D721Med (cell line): ENCODE measurements around the gene CCDC88C.

Experiments used
- DNase-seq: peaks from one replicate; pipeline ENCODE4 v3.0.0; 2011; ENCODE audit warnings: low spot score; ENCODE audit not compliant: insufficient read length
- FAIRE-seq: peaks from 2 replicates; lab custom pipeline; 2011; peaks lifted over from hg19 to GRCh38; lab: Jason Lieb, UNC
- CTCF ChIP-seq: IDR thresholded peaks from 2 replicates; pipeline ENCODE4 v1.5.1; 2012; ENCODE audit warnings: mild to moderate bottlenecking, control low read depth; ENCODE audit not compliant: insufficient read depth; ENCODE audit errors: missing control alignments

Gene CCDC88C

DNA sequence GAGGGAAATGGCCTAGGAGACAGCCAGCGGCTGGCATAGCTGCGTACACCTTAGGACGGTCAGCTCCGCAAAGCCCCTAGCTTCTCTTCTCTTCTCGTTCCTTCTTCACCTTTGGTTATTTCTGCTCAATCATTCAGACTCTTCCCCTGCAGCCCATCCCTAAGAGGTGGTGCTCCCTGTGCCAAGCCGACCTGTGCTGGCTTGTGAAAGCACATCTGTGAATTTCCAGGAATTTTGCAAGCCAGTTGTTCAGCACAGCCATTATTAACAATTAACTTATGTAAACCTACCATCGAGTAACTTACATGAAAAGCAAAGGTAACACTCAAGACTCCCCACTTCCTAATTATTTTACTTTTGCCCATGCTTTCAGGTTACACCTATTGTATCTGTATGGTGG lies 152.2 kb downstream of the CCDC88C start:
- TF ChIP-seq CTCF, result no peak
- DNase-seq, result no peak
- no peak for FAIRE-seq

DNA sequence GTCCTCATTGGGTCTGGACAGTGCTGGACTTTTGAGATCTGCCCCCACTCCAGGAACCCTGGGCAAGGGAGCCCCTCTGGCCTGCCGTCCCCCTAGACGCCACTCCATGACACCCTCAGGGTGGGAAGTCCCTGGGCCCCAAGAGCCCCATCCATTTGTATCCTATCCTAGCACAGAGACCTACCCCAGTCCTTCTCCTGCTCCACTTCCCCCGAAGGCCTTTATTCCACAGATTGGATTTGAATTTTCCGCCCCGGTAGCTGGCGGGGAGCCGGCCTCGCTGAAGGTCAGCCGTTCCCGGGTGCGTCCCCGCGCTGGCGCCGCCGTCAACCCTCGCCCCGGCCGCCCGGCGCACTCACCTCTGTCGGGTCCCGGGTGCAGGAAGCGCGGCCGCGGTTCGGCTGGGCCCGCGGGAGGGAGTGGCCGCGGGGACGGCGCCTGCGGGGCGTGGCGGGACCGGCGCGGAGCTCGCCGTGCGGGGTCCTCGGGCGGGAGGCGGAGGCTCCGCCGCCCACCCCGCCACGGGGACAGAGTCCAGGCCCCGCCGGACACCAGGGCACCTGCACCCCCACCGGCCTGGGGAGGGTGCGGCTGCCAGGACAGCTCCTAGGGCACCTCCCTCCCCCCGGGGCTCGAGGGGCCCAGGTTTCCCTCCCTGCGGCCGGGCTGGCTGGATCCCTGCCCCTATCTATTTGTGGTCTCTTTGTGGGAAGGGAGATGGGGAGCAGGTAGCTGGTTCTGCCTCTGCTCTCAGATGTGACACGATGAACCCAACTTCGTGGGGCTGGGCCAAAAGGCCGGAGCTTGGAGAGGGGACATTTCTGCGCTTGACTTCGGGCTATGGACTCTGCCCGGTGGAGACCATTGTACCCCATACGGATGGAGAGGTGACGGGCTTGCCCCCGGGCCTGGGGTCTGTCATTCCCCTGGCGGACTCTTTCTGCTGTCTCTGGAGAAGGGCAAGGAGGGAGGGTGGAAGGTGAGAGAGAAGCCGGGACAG lies 153.2 kb downstream of the CCDC88C start:
- no peak for FAIRE-seq
- no peak for DNase-seq
- no peak for TF ChIP-seq CTCF

- FAIRE-seq (no peak), DNase-seq (no peak)
- no peak for TF ChIP-seq CTCF
Observed at GRCh38 chr14:91263329-91263728, 154.3 kb downstream of the CCDC88C start.

DNA sequence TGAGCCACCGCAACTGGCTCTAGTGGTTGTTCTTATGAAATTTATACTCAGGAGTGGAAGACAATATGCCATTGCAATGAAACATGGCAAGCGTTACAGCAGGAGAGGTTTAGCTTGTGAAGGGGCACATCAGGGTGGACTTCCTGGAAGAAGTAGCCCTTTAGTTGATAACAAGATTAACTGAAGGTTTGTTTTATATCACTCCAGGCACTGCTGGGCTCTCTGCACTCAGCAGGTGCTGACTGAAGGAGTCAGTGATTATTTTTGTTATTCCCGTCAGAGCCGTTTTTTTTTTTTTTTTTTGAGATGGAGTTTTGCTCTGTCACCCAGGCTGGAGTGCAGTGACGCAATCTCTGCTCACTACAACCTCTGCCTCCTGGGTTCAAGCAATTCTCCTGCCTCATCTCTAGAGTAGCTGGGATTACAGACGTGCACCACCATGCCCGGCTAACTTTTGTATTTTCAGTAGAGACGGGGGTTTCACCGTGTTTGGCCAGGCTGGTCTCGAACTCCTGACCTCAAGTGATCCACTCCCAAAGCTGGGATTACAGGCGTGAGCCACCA lies 155.6 kb downstream of the CCDC88C start:
- no peak for TF ChIP-seq CTCF
- FAIRE-seq (no peak), DNase-seq (no peak)

- DNase-seq (no peak), FAIRE-seq (no peak)
- TF ChIP-seq CTCF, result no peak
Observed at GRCh38 chr14:91261115-91261514, 156.5 kb downstream of the CCDC88C start.

- no peak for FAIRE-seq
- no peak for TF ChIP-seq CTCF
- no peak for DNase-seq
Observed at GRCh38 chr14:91258876-91259275, 158.7 kb downstream of the CCDC88C start.

DNA sequence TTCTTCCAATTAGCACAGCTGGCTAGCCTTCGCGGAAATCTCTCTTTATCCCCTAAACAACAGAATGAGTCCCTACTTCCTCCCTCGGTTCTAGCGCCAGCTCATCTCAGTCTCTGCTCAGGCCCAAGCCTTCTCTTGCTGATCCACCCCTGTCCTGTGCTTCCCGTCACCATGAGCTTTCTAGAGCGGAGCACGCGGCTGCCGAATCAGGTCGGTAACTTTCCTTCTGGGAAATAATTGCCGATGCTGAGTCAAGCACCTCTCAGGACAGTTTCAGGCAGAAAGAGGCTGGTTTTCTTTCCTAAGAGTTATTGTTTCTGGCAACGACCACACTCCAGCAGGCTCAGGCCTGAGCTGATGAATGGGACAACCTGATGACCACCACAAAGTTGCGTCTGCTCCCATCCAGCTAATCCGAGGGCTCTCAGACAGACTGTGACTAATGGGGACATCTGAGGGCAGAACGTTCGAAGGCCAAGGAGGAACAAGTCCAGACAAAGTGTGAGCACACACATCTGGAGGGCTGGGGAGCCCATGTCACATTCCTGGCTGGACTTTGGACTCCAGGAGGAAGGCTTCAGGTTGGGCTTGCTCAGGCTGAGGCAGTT lies 159.5 kb downstream of the CCDC88C start:
- FAIRE-seq (no peak), DNase-seq (no peak)
- TF ChIP-seq CTCF, result no peak
